Measurements from ENCODE around the gene CTRB1. TPM values are rescaled to one million over a fixed set of nuclear protein-coding genes. Genes with fewer than 3 reads are reported as not detected.
"Not testable (repeated sequence)": the region's sequence is repeated elsewhere in the genome, so short reads cannot be mapped to it uniquely, and the experiment has no call there.

The CTRB1 gene
- total RNA-seq, 1 experiment from 2014 or later, result not detected

- no peaks in the 10 kb centered on the region for H3K27me3 ChIP-seq (replicated peaks; ENCODE audit: insufficient read depth, low read depth, low read length, poor library complexity)
- no peak for DNase-seq (ENCODE audit: low spot score)
- no peaks in the 10 kb centered on the region for H3K9me3 ChIP-seq (ENCODE audit: low read depth, low read length, poor library complexity, severe bottlenecking)
- intact Hi-C loops (cut with micrococcal nuclease; ENCODE audit: unreplicated experiment), result no loop called here
- H3K27ac ChIP-seq (ENCODE audit: low read depth, low read length, poor library complexity, severe bottlenecking), result no peak overlapping the region
- POLR2A ChIA-PET (ENCODE audit: low non-redundant PET), result no interaction called here
- no peak overlapping the region for H3K4me3 ChIP-seq (ENCODE audit: low read depth, low read length, poor library complexity, severe bottlenecking)
- H3K4me1 ChIP-seq (ENCODE audit: insufficient read depth, low read length, poor library complexity, severe bottlenecking), result no peaks in the 10 kb centered on the region
- no TSS peak for BruUV-seq (replicated peaks)
- TF ChIP-seq, protein P1, sequence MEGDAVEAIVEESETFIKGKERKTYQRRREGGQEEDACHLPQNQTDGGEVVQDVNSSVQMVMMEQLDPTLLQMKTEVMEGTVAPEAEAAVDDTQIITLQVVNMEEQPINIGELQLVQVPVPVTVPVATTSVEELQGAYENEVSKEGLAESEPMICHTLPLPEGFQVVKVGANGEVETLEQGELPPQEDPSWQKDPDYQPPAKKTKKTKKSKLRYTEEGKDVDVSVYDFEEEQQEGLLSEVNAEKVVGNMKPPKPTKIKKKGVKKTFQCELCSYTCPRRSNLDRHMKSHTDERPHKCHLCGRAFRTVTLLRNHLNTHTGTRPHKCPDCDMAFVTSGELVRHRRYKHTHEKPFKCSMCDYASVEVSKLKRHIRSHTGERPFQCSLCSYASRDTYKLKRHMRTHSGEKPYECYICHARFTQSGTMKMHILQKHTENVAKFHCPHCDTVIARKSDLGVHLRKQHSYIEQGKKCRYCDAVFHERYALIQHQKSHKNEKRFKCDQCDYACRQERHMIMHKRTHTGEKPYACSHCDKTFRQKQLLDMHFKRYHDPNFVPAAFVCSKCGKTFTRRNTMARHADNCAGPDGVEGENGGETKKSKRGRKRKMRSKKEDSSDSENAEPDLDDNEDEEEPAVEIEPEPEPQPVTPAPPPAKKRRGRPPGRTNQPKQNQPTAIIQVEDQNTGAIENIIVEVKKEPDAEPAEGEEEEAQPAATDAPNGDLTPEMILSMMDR (conservative IDR thresholded peaks at IDR 0.05; ENCODE audit: low read depth, low read length), result no peak
- no peak for TF ChIP-seq EZH2 (IDR thresholded peaks at IDR 0.05; ENCODE audit: borderline replicate concordance, low read depth, low read length, poor library complexity, severe bottlenecking)
- no peaks in the 10 kb centered on the region for H3K36me3 ChIP-seq (ENCODE audit: insufficient read depth, low read length, poor library complexity, severe bottlenecking)
- CTCF ChIA-PET, result no interaction called here
Observed at GRCh38 chr16:75219088-75219487, 300 bp downstream of the CTRB1 start.

DNA sequence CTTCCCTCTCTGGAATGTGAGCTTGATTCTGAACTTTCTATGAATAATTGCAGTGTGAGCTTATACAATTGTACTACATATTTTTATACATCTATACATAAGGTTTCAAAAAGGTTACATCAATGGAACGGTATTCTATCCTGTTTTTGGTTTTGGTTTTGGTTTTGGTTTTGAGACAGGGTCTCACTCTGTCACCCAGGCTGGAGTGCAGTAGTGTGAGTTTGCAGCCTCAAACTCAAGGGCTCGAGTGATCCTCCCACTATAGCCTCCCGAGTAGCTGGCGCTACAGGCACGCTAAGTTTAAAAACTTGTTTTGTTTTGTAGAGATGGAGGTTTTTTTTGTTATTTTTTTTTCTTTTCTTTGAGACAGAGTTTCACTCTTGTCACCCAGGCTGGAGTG, 1.1 kb downstream of the CTRB1 start:
- intact Hi-C loops (cut with micrococcal nuclease; ENCODE audit: unreplicated experiment), result no loop called here
- Histone ChIP-seq H3K9me3 (ENCODE audit: low read depth, low read length, poor library complexity, severe bottlenecking) (no peaks in the 10 kb centered on the region), H3K4me1 (ENCODE audit: insufficient read depth, low read length, poor library complexity, severe bottlenecking) (no peaks in the 10 kb centered on the region), H3K27ac (ENCODE audit: low read depth, low read length, poor library complexity, severe bottlenecking) (no peak overlapping the region), H3K36me3 (ENCODE audit: insufficient read depth, low read length, poor library complexity, severe bottlenecking) (no peaks in the 10 kb centered on the region), H3K27me3 (replicated peaks; ENCODE audit: insufficient read depth, low read depth, low read length, poor library complexity) (no peaks in the 10 kb centered on the region), H3K4me3 (ENCODE audit: low read depth, low read length, poor library complexity, severe bottlenecking) (no peak overlapping the region)
- no peak for DNase-seq (ENCODE audit: low spot score)
- ChIA-PET CTCF (no interaction called here), POLR2A (ENCODE audit: low non-redundant PET) (interaction anchor here (0.7 kb wide), 1 partner anchor 11 kb away, joined by 3 read pairs; no protein-coding TSS in a partner anchor)
- TF ChIP-seq, protein P1 (conservative IDR thresholded peaks at IDR 0.05; ENCODE audit: low read depth, low read length), result no peak
- TF ChIP-seq EZH2 (IDR thresholded peaks at IDR 0.05; ENCODE audit: borderline replicate concordance, low read depth, low read length, poor library complexity, severe bottlenecking), result no peak
- BruUV-seq (replicated peaks), result no TSS peak

- no peaks in the 10 kb centered on the region for H3K27me3 ChIP-seq (replicated peaks; ENCODE audit: insufficient read depth, low read depth, low read length, poor library complexity)
- intact Hi-C loops (cut with micrococcal nuclease; ENCODE audit: unreplicated experiment), result no loop called here
- POLR2A ChIA-PET (ENCODE audit: low non-redundant PET), result no interaction called here
- TF ChIP-seq EZH2 (IDR thresholded peaks at IDR 0.05; ENCODE audit: borderline replicate concordance, low read depth, low read length, poor library complexity, severe bottlenecking), result no peak
- TF ChIP-seq, protein P1 (conservative IDR thresholded peaks at IDR 0.05; ENCODE audit: low read depth, low read length), result no peak
- H3K9me3 ChIP-seq (ENCODE audit: low read depth, low read length, poor library complexity, severe bottlenecking), result no peaks in the 10 kb centered on the region
- H3K36me3 ChIP-seq (ENCODE audit: insufficient read depth, low read length, poor library complexity, severe bottlenecking), result no peaks in the 10 kb centered on the region
- BruUV-seq (replicated peaks), result no TSS peak
- H3K4me3 ChIP-seq (ENCODE audit: low read depth, low read length, poor library complexity, severe bottlenecking), result no peak overlapping the region
- H3K27ac ChIP-seq (ENCODE audit: low read depth, low read length, poor library complexity, severe bottlenecking), result no peak overlapping the region
- CTCF ChIA-PET, result interaction anchor here (0.7 kb wide), 1 partner anchor 511 kb away, joined by 3 read pairs; no protein-coding TSS in a partner anchor
- H3K4me1 ChIP-seq (ENCODE audit: insufficient read depth, low read length, poor library complexity, severe bottlenecking), result no peaks in the 10 kb centered on the region
- DNase-seq (ENCODE audit: low spot score), result no peak
Observed at GRCh38 chr16:75222271-75222783, 3.5 kb downstream of the CTRB1 start.

DNA sequence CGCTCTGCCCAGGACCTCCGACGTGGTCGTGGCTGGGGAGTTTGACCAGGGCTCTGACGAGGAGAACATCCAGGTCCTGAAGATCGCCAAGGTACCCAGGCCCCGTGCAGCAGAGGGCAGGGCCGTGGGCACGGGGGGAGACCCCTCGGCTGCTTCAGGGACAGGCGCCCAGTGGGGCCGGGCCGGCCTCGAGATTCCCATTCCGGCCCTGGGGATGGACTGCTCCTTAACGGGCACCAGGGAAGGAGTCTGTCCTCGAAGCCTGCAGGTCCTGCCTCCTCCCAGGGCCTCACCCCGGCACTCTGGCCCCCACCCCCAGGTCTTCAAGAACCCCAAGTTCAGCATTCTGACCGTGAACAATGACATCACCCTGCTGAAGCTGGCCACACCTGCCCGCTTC, 4.3 kb downstream of the CTRB1 start:
- BruUV-seq (replicated peaks); H3K27ac ChIP-seq (ENCODE audit: low read depth, low read length, poor library complexity, severe bottlenecking); H3K36me3 ChIP-seq (ENCODE audit: insufficient read depth, low read length, poor library complexity, severe bottlenecking); POLR2A ChIA-PET (ENCODE audit: low non-redundant PET); H3K9me3 ChIP-seq (ENCODE audit: low read depth, low read length, poor library complexity, severe bottlenecking); intact Hi-C loops (cut with micrococcal nuclease; ENCODE audit: unreplicated experiment); CTCF ChIA-PET; H3K4me3 ChIP-seq (ENCODE audit: low read depth, low read length, poor library complexity, severe bottlenecking); H3K4me1 ChIP-seq (ENCODE audit: insufficient read depth, low read length, poor library complexity, severe bottlenecking); DNase-seq (ENCODE audit: low spot score); H3K27me3 ChIP-seq (replicated peaks; ENCODE audit: insufficient read depth, low read depth, low read length, poor library complexity): not testable (repeated sequence)
